Endothelial cell (in vitro differentiated cells): ENCODE data around the gene EPHA6. TPM values are rescaled to one million over a fixed set of nuclear protein-coding genes. Genes with fewer than 3 reads are reported as not detected.

ENCODE experiments used
- DNase-seq: peaks from one replicate; pipeline ENCODE4 v3.0.0; 2021; ENCODE audit warnings: low spot score
- H3K27ac Mint-ChIP-seq: one replicate; pipeline ENCODE4 v1.8.0; 2021; ENCODE audit warnings: mixed read lengths, inconsistent platforms; ENCODE audit not compliant: unreplicated experiment
- H3K27me3 Mint-ChIP-seq: one replicate; pipeline ENCODE4 v1.8.0; 2021; ENCODE audit warnings: mild to moderate bottlenecking, moderate library complexity, mixed read lengths, inconsistent platforms; ENCODE audit not compliant: unreplicated experiment
- H3K36me3 Mint-ChIP-seq: one replicate; pipeline ENCODE4 v1.8.0; 2021; ENCODE audit warnings: mild to moderate bottlenecking, low read depth, mixed read lengths, inconsistent platforms; ENCODE audit not compliant: unreplicated experiment
- H3K4me1 Mint-ChIP-seq: one replicate; pipeline ENCODE4 v1.8.0; 2021; ENCODE audit warnings: mild to moderate bottlenecking, mixed read lengths, inconsistent platforms; ENCODE audit not compliant: unreplicated experiment
- H3K4me3 Mint-ChIP-seq: one replicate; pipeline ENCODE4 v1.8.0; 2021; ENCODE audit warnings: mild to moderate bottlenecking, mixed read lengths, inconsistent platforms; ENCODE audit not compliant: unreplicated experiment
- H3K9me3 Mint-ChIP-seq: one replicate; pipeline ENCODE4 v1.8.0; 2021; ENCODE audit warnings: mixed read lengths, inconsistent platforms; ENCODE audit not compliant: unreplicated experiment
- CTCF ChIP-seq: fragments of 200-600 bp; sonication (generic); IDR thresholded peaks from one replicate; pipeline ENCODE4 v1.5.0; 2021; ENCODE audit warnings: antibody characterized with exemption; ENCODE audit not compliant: unreplicated experiment
- total RNA-seq: library from RNA; stranded (reverse); fragmentation: NEBNext Ultra II Directional; extraction: Animal tissue kit (Norgen Biotek cat#: 25700); gene quantifications from one replicate; pipeline ENCODE4 v1.2.1, GENCODE V29; 2021; ENCODE audit not compliant: unreplicated experiment

The EPHA6 gene
- total RNA-seq, 1 donor from 2014 or later, result 21.8 TPM

DNA sequence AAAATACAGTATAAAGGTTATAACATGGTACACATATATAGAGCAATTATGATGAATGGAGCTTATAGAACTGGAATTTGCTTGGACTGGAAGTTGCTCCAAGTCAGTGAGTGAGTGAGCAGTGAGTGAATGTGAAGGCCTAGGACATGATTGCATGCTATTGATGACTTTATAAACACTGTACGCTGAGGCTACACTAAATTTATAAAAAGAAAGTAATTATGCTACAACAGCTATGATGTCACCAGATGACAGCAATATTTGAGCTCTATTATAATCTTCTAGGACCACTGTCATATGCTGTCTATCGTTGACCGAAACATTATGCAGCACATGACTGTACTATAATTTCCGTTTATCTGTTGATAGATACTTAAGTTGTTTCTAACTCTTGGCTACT is 463.3 kb downstream of the EPHA6 start:
- no peak for TF ChIP-seq CTCF
- DNase-seq, result no peak
- Mint-ChIP-seq H3K27me3 (peaks cover 6% of the 10 kb centered on the region), H3K4me3 (no peak overlapping the region), H3K4me1 (peaks cover 3% of the 10 kb centered on the region), H3K9me3 (no peaks in the 10 kb centered on the region), H3K27ac (no peak overlapping the region), H3K36me3 (peaks cover 3% of the 10 kb centered on the region)

DNA sequence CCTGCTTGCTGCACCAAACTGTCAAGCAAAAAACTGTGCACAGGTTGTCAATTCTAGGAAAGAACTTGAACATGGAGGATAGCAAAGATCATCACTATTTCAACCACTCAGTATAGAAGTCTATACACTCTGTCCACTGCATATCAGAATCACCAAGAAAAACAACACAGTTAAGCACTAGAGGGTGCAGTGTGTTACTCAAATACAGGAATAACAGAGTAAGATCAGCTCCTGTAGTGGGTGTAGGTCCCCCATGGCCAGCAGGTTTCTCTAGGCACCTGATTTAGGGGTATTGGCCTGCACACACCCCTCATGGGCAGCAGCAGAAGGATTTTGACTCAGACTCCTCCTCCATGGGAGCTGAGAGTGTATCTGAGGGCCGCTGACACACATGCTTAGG is 464.1 kb downstream of the EPHA6 start:
- no peak for DNase-seq
- Mint-ChIP-seq H3K9me3 (no peaks in the 10 kb centered on the region), H3K4me3 (no peak overlapping the region), H3K36me3 (peaks cover 3% of the 10 kb centered on the region), H3K27me3 (peaks cover 6% of the 10 kb centered on the region), H3K27ac (no peak overlapping the region), H3K4me1 (peaks cover 4% of the 10 kb centered on the region)
- no peak for TF ChIP-seq CTCF

DNA sequence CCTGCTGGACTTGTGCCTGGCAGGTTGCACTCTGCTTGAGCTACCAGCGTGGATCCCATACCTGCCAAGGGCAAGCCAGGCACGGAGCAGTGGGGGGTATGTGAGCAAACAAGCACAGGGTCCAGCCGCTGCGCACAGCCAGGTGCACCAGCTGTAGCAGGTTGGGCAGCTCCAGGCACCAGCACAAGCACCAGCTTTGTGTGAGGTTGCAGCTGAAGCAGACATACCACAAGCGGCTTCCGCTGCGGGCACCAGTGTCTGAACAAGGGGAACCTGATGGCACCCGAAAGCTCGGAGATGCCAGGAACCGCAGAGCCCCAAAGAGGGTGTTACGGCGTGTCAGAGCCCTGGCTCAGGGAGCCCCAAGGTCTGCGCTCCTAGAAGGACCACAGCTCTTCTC is 477.5 kb downstream of the EPHA6 start:
- H3K4me3 Mint-ChIP-seq, result no peak overlapping the region
- H3K27ac Mint-ChIP-seq, result no peak overlapping the region
- peaks cover 4% of the 10 kb centered on the region for H3K36me3 Mint-ChIP-seq
- no peak for DNase-seq
- TF ChIP-seq CTCF, result no peak
- H3K9me3 Mint-ChIP-seq, result no peaks in the 10 kb centered on the region
- H3K27me3 Mint-ChIP-seq, result no peaks in the 10 kb centered on the region
- H3K4me1 Mint-ChIP-seq, result no peaks in the 10 kb centered on the region

DNA sequence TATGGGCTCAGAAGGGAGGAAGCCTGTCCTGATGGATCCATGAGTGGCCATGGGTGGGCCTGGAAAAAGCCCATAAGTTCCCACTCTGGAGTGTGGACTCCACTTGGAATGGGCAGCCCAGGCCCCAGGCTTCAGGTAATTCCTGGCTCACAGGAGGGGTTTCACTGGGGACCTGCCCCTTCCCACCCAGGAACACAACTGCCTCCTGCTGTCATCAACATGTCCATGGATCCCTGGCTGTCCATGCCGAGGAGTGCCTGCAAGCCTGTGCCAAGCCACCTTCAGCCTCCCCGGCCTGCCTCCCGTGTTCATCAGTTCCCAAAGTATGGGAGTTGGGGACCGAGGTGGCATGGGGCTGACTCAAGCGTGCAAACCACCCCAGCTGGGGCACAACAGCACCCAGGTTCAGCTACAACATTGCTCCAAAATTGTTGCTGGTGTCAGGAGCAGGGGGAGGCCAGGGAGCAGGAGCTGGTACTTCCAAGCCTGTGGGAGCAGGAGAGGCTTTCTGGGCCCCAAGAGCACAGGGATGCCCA is 479.3 kb downstream of the EPHA6 start:
- Mint-ChIP-seq H3K4me3 (no peak overlapping the region), H3K4me1 (peaks cover 3% of the 10 kb centered on the region)
- DNase-seq, result no peak

DNA sequence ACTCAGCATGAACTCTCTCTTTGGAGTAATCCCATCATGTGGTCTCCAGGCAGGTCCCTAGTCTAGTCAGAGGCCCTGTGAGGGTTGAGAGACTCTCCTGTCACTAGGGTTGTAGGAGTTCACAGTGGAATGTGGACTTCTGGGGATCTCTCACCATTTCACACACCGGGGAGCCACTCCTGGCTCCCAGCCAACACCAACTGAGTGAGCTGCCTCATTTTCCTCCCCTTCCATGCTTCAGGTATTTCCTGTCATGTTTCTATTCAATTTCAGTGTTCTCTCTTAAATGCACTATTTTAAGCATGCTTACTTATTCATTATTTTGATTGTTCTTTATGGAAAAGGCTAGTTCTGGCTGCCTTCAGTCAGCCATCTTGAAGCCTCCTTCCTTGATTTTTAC is 482.6 kb downstream of the EPHA6 start:
- Mint-ChIP-seq H3K27ac (no peak overlapping the region), H3K36me3 (peaks cover 4% of the 10 kb centered on the region), H3K4me1 (peaks cover 3% of the 10 kb centered on the region), H3K9me3 (no peaks in the 10 kb centered on the region), H3K27me3 (no peaks in the 10 kb centered on the region), H3K4me3 (no peak overlapping the region)
- TF ChIP-seq CTCF, result no peak
- no peak for DNase-seq

More for the DNA sequence above, 479.3 kb downstream of the EPHA6 start:
- peaks cover 4% of the 10 kb centered on the region for H3K36me3 Mint-ChIP-seq
- TF ChIP-seq CTCF, result no peak
- H3K27me3 Mint-ChIP-seq, result no peaks in the 10 kb centered on the region
- no peaks in the 10 kb centered on the region for H3K9me3 Mint-ChIP-seq
- H3K27ac Mint-ChIP-seq, result no peak overlapping the region
